SK-N-SH (cell line): Measurements from ENCODE around the gene SEC16A. TPM values are rescaled to one million over a fixed set of nuclear protein-coding genes. Genes with fewer than 3 reads are reported as not detected.

ENCODE experiments used
- CTCF ChIA-PET: fragments of 300-600, 350-600 bp; formaldehyde crosslinking; extraction: SDS; loops from one replicate; lab custom pipeline; 2021; lab: Yijun Ruan, JAX
- POLR2A ChIA-PET: fragments of 350-600 bp; sonication (Branson Sonifier 250); formaldehyde crosslinking; extraction: SDS; loops from one replicate; lab custom pipeline; 2020; ENCODE audit warnings: antibody characterized with exemption, inconsistent platforms; lab: Yijun Ruan, JAX
- DNase-seq: peaks from one replicate; pipeline ENCODE4 v3.0.0; 2012
- H2AFZ ChIP-seq: fragments of 200-600 bp; sonication (generic); 2 replicates; pipeline ENCODE4 v1.8.1; 2016; ENCODE audit warnings: antibody characterized with exemption, mild to moderate bottlenecking, low read depth
- H3F3A ChIP-seq: fragments of 200-600 bp; sonication (generic); replicated peaks from 2 replicates; pipeline ENCODE3; 2016; ENCODE audit warnings: antibody characterized with exemption, mild to moderate bottlenecking; ENCODE audit not compliant: insufficient read depth
- H3K27ac ChIP-seq, 2 experiments: fragments of 200-500 bp in 1 of 2; fragments of 200-600 bp in 1 of 2; sonication (Bioruptor generic) in 1 of 2; sonication (generic), shearing (Covaris generic) in 1 of 2; 2 replicates each; pipeline versions ENCODE4 v1.5.1 to v1.6.1; 2014 to 2016; ENCODE audit warnings: low read depth in 2 of 2, inconsistent platforms in 1 of 2, low read length in 1 of 2, mild to moderate bottlenecking in 1 of 2, mixed read lengths in 1 of 2
- H3K27me3 ChIP-seq: fragments of 200-600 bp; sonication (generic), shearing (Covaris generic); 2 replicates; pipeline ENCODE4 v1.6.1; 2016; ENCODE audit warnings: mixed run types; ENCODE audit not compliant: insufficient read depth
- H3K36me3 ChIP-seq, 2 experiments: fragments of 200-500 bp in 1 of 2; fragments of 200-600 bp in 1 of 2; sonication (Bioruptor generic) in 1 of 2; sonication (generic) in 1 of 2; replicated peaks in 1 of 2; 2 replicates each; pipeline versions ENCODE3 to v1.5.1; 2014 to 2016; ENCODE audit warnings: low read length in 1 of 2, mild to moderate bottlenecking in 1 of 2; ENCODE audit not compliant: insufficient read depth in 2 of 2, control insufficient read depth in 1 of 2
- H3K4me1 ChIP-seq, 2 experiments: fragments of 200-500 bp in 1 of 2; fragments of 200-600 bp in 1 of 2; sonication (Bioruptor generic) in 1 of 2; sonication (generic), shearing (Covaris generic) in 1 of 2; 2 replicates each; pipeline versions ENCODE4 v1.5.1 to v1.6.1; 2014 to 2016; ENCODE audit warnings: low read depth in 1 of 2, low read length in 1 of 2, mixed run types in 1 of 2; ENCODE audit not compliant: insufficient read depth in 2 of 2, control insufficient read depth in 1 of 2
- H3K4me2 ChIP-seq: fragments of 200-600 bp; sonication (generic), shearing (Covaris generic); 2 replicates; pipeline ENCODE4 v1.6.1; 2017; ENCODE audit warnings: mixed run types
- H3K4me3 ChIP-seq, 2 experiments: fragments of 200-500 bp in 1 of 2; fragments of 200-600 bp in 1 of 2; sonication (Bioruptor generic) in 1 of 2; sonication (generic), shearing (Covaris generic) in 1 of 2; 2 replicates each; pipeline versions ENCODE4 v1.5.1 to v1.8.1; 2014 to 2016; ENCODE audit warnings: low read depth in 2 of 2, inconsistent platforms in 1 of 2, low read length in 1 of 2, mild to moderate bottlenecking in 1 of 2, mixed read lengths in 1 of 2, moderate library complexity in 1 of 2
- H3K79me2 ChIP-seq: fragments of 200-600 bp; sonication (generic); 2 replicates; pipeline ENCODE4 v1.8.1; 2017; ENCODE audit warnings: mild to moderate bottlenecking; ENCODE audit not compliant: insufficient read depth
- H3K9ac ChIP-seq: fragments of 200-600 bp; sonication (generic); 2 replicates; pipeline ENCODE4 v1.6.1; 2017; ENCODE audit warnings: mixed run types
- H3K9me2 ChIP-seq: fragments of 200-600 bp; sonication (generic); 2 replicates; pipeline ENCODE4 v1.6.1; 2017; ENCODE audit warnings: mixed run types
- H3K9me3 ChIP-seq: fragments of 200-600 bp; sonication (generic); 2 replicates; pipeline ENCODE4 v1.6.1; 2017; ENCODE audit warnings: mixed run types, mild to moderate bottlenecking, moderate library complexity
- H4K20me1 ChIP-seq: fragments of 200-600 bp; sonication (generic); 2 replicates; pipeline ENCODE4 v1.6.1; 2017; ENCODE audit warnings: mild to moderate bottlenecking, mixed run types; ENCODE audit not compliant: insufficient read depth
- EP300 ChIP-seq, 2 experiments: IDR thresholded peaks; 2 replicates each; pipeline versions ENCODE4 v1.4.0 to v1.6.1; 2012; ENCODE audit warnings: borderline replicate concordance in 1 of 2, low read depth in 1 of 2, low read length in 1 of 2
- FOSL2 ChIP-seq: IDR thresholded peaks from 2 replicates; pipeline ENCODE4 v1.4.0; 2012; ENCODE audit warnings: low read depth, mild to moderate bottlenecking, moderate library complexity, borderline replicate concordance
- FOXM1 ChIP-seq: IDR thresholded peaks from 2 replicates; pipeline ENCODE4 v1.4.0; 2012; ENCODE audit warnings: low read depth, mild to moderate bottlenecking
- GABPA ChIP-seq: IDR thresholded peaks from 2 replicates; pipeline ENCODE4 v1.4.0; 2012; ENCODE audit warnings: low read depth, mild to moderate bottlenecking
- JUND ChIP-seq: IDR thresholded peaks from 2 replicates; pipeline ENCODE4 v1.4.0; 2012
- MXI1 ChIP-seq: IDR thresholded peaks from 2 replicates; pipeline ENCODE4 v1.6.1; 2012; ENCODE audit warnings: mild to moderate bottlenecking, low read depth, low read length, improper control_type of control experiment
- NFIC ChIP-seq: IDR thresholded peaks from 2 replicates; pipeline ENCODE4 v1.4.0; 2012; ENCODE audit warnings: borderline replicate concordance
- NRF1 ChIP-seq: IDR thresholded peaks from 2 replicates; pipeline ENCODE4 v1.6.1; 2012; ENCODE audit warnings: low read depth, mild to moderate bottlenecking, low read length
- RAD21 ChIP-seq: IDR thresholded peaks from 2 replicates; pipeline ENCODE4 v1.6.1; 2012; ENCODE audit warnings: mild to moderate bottlenecking, low read length
- RCOR1 ChIP-seq: fragments of 150-350 bp; IDR thresholded peaks from 2 replicates; pipeline ENCODE4 v1.6.1; 2017; ENCODE audit warnings: antibody characterized with exemption, low read length
- RFX5 ChIP-seq: IDR thresholded peaks from 2 replicates; pipeline ENCODE4 v1.6.1; 2012; ENCODE audit warnings: mild to moderate bottlenecking, improper control_type of control experiment, low read length
- RXRA ChIP-seq: IDR thresholded peaks from 2 replicates; pipeline ENCODE4 v1.4.0; 2012; ENCODE audit warnings: low read depth, mild to moderate bottlenecking, borderline replicate concordance
- SIN3A ChIP-seq: IDR thresholded peaks from 2 replicates; pipeline ENCODE4 v1.6.1; 2012; ENCODE audit warnings: low read depth, mild to moderate bottlenecking, low read length, moderate library complexity, borderline replicate concordance
- SMC3 ChIP-seq: IDR thresholded peaks from 2 replicates; pipeline ENCODE4 v1.6.1; 2012; ENCODE audit warnings: low read depth, low read length, improper control_type of control experiment
- TAF1 ChIP-seq: IDR thresholded peaks from 2 replicates; pipeline ENCODE4 v1.6.1; 2012; ENCODE audit warnings: low read depth, mild to moderate bottlenecking, low read length, moderate library complexity, borderline replicate concordance
- TCF12 ChIP-seq: IDR thresholded peaks from 2 replicates; pipeline ENCODE4 v1.4.0; 2012
- YY1 ChIP-seq: IDR thresholded peaks from 2 replicates; pipeline ENCODE4 v1.4.0; 2012; ENCODE audit warnings: low read depth, mild to moderate bottlenecking
- WGBS: methylation state at CpG from one replicate; pipeline ENCODE4 v1.1.6; 2017; ENCODE audit warnings: low lambda C conversion rate; 5-methylcytosine and 5-hydroxymethylcytosine counted together
- polyA plus RNA-seq, 3 experiments: library from polyadenylated mRNA; depleted of rRNA; stranded (reverse); fragments of >200 nt; gene quantifications; 2 replicates each; pipeline ENCODE4 v1.2.3, GENCODE V29; 2012
- TF ChIP-seq, protein P1 (sequence below): IDR thresholded peaks from 2 replicates; pipeline ENCODE4 v1.4.0; 2012; ENCODE audit warnings: low read depth, borderline replicate concordance
- TF ChIP-seq, protein P2 (sequence below): fragments of 150-350 bp; IDR thresholded peaks from 2 replicates; pipeline ENCODE4 v1.6.1; 2016; ENCODE audit warnings: mild to moderate bottlenecking, low read depth, low read length
- TF ChIP-seq, protein P3 (sequence below): fragments of 150-350 bp; IDR thresholded peaks from 2 replicates; pipeline ENCODE4 v1.6.1; 2017; ENCODE audit warnings: antibody characterized with exemption, low read length, low read depth, borderline replicate concordance

Gene SEC16A
- polyA plus RNA-seq, 1 of the 3 experiments (the other 2 are of a cell fraction), result 25.9 TPM

DNA sequence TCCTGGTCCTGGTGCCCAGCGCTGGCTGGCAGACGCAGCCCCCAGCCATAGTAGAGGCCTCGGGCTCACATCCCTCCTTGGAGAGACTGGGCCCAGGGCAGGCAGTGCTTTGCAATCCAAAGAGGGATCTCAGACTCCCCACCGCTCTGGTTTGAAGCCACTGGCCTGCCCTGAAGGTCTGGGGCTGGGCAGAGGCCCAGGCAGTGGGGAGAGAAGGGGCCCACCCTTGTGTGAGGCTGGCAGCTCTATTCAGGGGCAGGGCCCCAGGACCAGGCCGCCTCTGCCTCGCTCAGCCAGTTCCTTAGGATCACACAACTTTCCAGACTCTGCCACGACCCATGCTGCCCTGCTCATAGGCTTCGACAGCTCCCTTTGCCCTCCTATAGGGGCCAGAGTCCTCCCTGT lies 10.7 kb upstream of the SEC16A start:
- peaks cover 0 to 26% of the 10 kb centered on the region in 2 experiments for H3K36me3 ChIP-seq
- DNase-seq, result no peak
- no peak overlapping the region for H3K9ac ChIP-seq
- no peak overlapping the region for H3K4me2 ChIP-seq
- ChIA-PET CTCF (interaction anchor here (0.9 to 1.2 kb wide), 3 partner anchors 132 to 179 kb away, joined by 4 read pairs; no protein-coding TSS in a partner anchor), POLR2A (no interaction called here)
- no peak overlapping the region for H3K4me3 ChIP-seq
- H3K9me2 ChIP-seq, result no peaks in the 10 kb centered on the region
- no peaks in the 10 kb centered on the region for H3K9me3 ChIP-seq
- no peak overlapping the region for H2AFZ ChIP-seq
- no peaks in the 10 kb centered on the region for H3K27me3 ChIP-seq
- H3K79me2 ChIP-seq, result no peaks in the 10 kb centered on the region
- H3K27ac ChIP-seq, result no peak overlapping the region
- WGBS, result 90% methylated on average over 4 of the region's 8 CpGs
- H3F3A ChIP-seq, result peaks cover 6% of the 10 kb centered on the region
- TF ChIP-seq SIN3A (no peak), GABPA (no peak), TAF1 (no peak), RCOR1 (no peak), TCF12 (no peak), RXRA (no peak), MXI1 (no peak), FOSL2 (no peak), RFX5 (no peak), RAD21 (no peak), NRF1 (no peak), NFIC (no peak), EP300 (IDR thresholded peaks at IDR 0.05; ENCODE audit: borderline replicate concordance in 1 of 2, low read depth in 1 of 2, low read length in 1 of 2) (no peak), FOXM1 (no peak), YY1 (no peak), JUND (no peak), SMC3 (no peak)
- TF ChIP-seq, protein P1, sequence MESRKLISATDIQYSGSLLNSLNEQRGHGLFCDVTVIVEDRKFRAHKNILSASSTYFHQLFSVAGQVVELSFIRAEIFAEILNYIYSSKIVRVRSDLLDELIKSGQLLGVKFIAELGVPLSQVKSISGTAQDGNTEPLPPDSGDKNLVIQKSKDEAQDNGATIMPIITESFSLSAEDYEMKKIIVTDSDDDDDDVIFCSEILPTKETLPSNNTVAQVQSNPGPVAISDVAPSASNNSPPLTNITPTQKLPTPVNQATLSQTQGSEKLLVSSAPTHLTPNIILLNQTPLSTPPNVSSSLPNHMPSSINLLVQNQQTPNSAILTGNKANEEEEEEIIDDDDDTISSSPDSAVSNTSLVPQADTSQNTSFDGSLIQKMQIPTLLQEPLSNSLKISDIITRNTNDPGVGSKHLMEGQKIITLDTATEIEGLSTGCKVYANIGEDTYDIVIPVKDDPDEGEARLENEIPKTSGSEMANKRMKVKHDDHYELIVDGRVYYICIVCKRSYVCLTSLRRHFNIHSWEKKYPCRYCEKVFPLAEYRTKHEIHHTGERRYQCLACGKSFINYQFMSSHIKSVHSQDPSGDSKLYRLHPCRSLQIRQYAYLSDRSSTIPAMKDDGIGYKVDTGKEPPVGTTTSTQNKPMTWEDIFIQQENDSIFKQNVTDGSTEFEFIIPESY, result no peak
- TF ChIP-seq, protein P2, sequence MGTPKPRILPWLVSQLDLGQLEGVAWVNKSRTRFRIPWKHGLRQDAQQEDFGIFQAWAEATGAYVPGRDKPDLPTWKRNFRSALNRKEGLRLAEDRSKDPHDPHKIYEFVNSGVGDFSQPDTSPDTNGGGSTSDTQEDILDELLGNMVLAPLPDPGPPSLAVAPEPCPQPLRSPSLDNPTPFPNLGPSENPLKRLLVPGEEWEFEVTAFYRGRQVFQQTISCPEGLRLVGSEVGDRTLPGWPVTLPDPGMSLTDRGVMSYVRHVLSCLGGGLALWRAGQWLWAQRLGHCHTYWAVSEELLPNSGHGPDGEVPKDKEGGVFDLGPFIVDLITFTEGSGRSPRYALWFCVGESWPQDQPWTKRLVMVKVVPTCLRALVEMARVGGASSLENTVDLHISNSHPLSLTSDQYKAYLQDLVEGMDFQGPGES, result no peak
- TF ChIP-seq, protein P3, sequence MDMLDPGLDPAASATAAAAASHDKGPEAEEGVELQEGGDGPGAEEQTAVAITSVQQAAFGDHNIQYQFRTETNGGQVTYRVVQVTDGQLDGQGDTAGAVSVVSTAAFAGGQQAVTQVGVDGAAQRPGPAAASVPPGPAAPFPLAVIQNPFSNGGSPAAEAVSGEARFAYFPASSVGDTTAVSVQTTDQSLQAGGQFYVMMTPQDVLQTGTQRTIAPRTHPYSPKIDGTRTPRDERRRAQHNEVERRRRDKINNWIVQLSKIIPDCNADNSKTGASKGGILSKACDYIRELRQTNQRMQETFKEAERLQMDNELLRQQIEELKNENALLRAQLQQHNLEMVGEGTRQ, result no peak
- H3K4me1 ChIP-seq, result peaks cover 0 to 9% of the 10 kb centered on the region in 2 experiments; a peak in 1 of 4 replicates
- H4K20me1 ChIP-seq, result no peaks in the 10 kb centered on the region
